H1 (cell line): ENCODE measurements around the gene GDPD5. TPM values are rescaled to one million over a fixed set of nuclear protein-coding genes. Genes with fewer than 3 reads are reported as not detected.

Experiments
- CTCF ChIA-PET: fragments of 300-600 bp; sonication (Branson Sonifier 250); formaldehyde crosslinking; loops from one replicate; lab custom pipeline; 2021; ENCODE audit not compliant: partially characterized antibody; lab: Charles Lee
- POLR2A ChIA-PET: fragments of 300-600 bp; sonication (Branson Sonifier 250); formaldehyde crosslinking; loops from one replicate; lab custom pipeline; 2021; ENCODE audit warnings: inconsistent platforms; ENCODE audit not compliant: partially characterized antibody; lab: Charles Lee
- DNase-seq, 2 experiments: peaks; one replicate each; pipeline versions ENCODE4 v3.0.0 to v3.0.0-alpha.2; 2010 to 2022; ENCODE audit warnings: low spot score in 2 of 2, low read depth in 1 of 2, mixed read lengths in 1 of 2
- FAIRE-seq: peaks from 2 replicates; lab custom pipeline; 2011; peaks lifted over from hg19 to GRCh38; lab: Jason Lieb, UNC
- H2AFZ ChIP-seq: 2 replicates; pipeline ENCODE4 v1.8.1; 2012; ENCODE audit warnings: low read length, inconsistent platforms
- H2AK5ac ChIP-seq: 2 replicates; pipeline ENCODE4 v1.6.1; 2013; ENCODE audit warnings: low read depth, low read length
- H2BK120ac ChIP-seq: replicated peaks from 2 replicates; pipeline ENCODE3; 2013; ENCODE audit warnings: low read depth, low read length, inconsistent platforms
- H2BK12ac ChIP-seq: 2 replicates; pipeline ENCODE4 v1.6.1; 2013; ENCODE audit warnings: low read depth, low read length
- H2BK15ac ChIP-seq: 2 replicates; pipeline ENCODE4 v1.6.1; 2013; ENCODE audit warnings: low read length
- H2BK20ac ChIP-seq: 2 replicates; pipeline ENCODE4 v1.6.1; 2013; ENCODE audit warnings: low read length
- H2BK5ac ChIP-seq: 2 replicates; pipeline ENCODE4 v1.6.1; 2013; ENCODE audit warnings: low read depth, low read length
- H3K14ac ChIP-seq: 2 replicates; pipeline ENCODE4 v1.6.1; 2013; ENCODE audit warnings: inconsistent platforms; ENCODE audit not compliant: insufficient read length
- H3K18ac ChIP-seq: 2 replicates; pipeline ENCODE4 v1.6.1; 2013; ENCODE audit warnings: low read length; ENCODE audit errors: extremely low read depth
- H3K23ac ChIP-seq: 2 replicates; pipeline ENCODE4 v1.6.1; 2013; ENCODE audit warnings: inconsistent platforms; ENCODE audit not compliant: insufficient read length
- H3K23me2 ChIP-seq: 2 replicates; pipeline ENCODE4 v1.6.1; 2013; ENCODE audit warnings: low read depth, low read length
- H3K27ac ChIP-seq: 2 replicates; pipeline ENCODE4 v1.6.1; 2011; ENCODE audit warnings: low read depth, low read length, inconsistent platforms
- H3K27me3 ChIP-seq, 4 experiments: replicated peaks in 1 of 4; 1 replicate in 1 of 4; 2 replicates in 3 of 4; pipeline versions ENCODE4 v1.6.1 to v1.8.1; 2011 to 2013; ENCODE audit warnings: low read length in 3 of 4, mild to moderate bottlenecking in 3 of 4, inconsistent platforms in 2 of 4, mixed read lengths in 2 of 4, moderate library complexity in 1 of 4; ENCODE audit not compliant: control insufficient read depth in 3 of 4, insufficient read depth in 3 of 4; ENCODE audit errors: extremely low read depth in 1 of 4
- H3K36me3 ChIP-seq, 4 experiments: 2 replicates each; pipeline versions ENCODE4 v1.6.1 to v1.8.1; 2011 to 2013; ENCODE audit warnings: mild to moderate bottlenecking in 4 of 4, low read length in 3 of 4, moderate library complexity in 2 of 4, control low read depth in 1 of 4, inconsistent platforms in 1 of 4; ENCODE audit not compliant: insufficient read depth in 4 of 4, control insufficient read depth in 2 of 4
- H3K4ac ChIP-seq: replicated peaks from 2 replicates; pipeline ENCODE3; 2013; ENCODE audit warnings: low read length, low read depth, mixed read lengths, inconsistent platforms; ENCODE audit not compliant: insufficient read length
- H3K4me1 ChIP-seq, 4 experiments: replicated peaks in 1 of 4; 1 replicate in 1 of 4; 2 replicates in 3 of 4; pipeline versions ENCODE4 v1.6.1 to v1.8.1; 2011 to 2013; ENCODE audit warnings: low read length in 3 of 4, inconsistent platforms in 2 of 4, mixed read lengths in 1 of 4; ENCODE audit not compliant: insufficient read depth in 4 of 4, control insufficient read depth in 3 of 4
- H3K4me2 ChIP-seq, 2 experiments: 2 replicates each; pipeline versions ENCODE4 v1.6.1 to v1.8.1; 2011 to 2013; ENCODE audit warnings: low read depth in 2 of 2, low read length in 2 of 2, control low read depth in 1 of 2, inconsistent platforms in 1 of 2, mild to moderate bottlenecking in 1 of 2; ENCODE audit not compliant: insufficient read depth in 1 of 2
- H3K4me3 ChIP-seq, 4 experiments: fragments of 200-600, 300-600 bp in 1 of 4; sonication (generic), shearing (Covaris generic), sonication (Bioruptor Twin) in 1 of 4; 2 replicates each; pipeline versions ENCODE4 v1.5.1 to v1.8.1; 2011 to 2016; ENCODE audit warnings: low read length in 4 of 4, low read depth in 3 of 4, control low read depth in 2 of 4, inconsistent platforms in 2 of 4, mild to moderate bottlenecking in 2 of 4, mixed read lengths in 1 of 4, moderate library complexity in 1 of 4; ENCODE audit not compliant: insufficient read depth in 2 of 4; ENCODE audit errors: extremely low read depth in 1 of 4
- H3K56ac ChIP-seq: replicated peaks from 2 replicates; pipeline ENCODE3; 2013; ENCODE audit warnings: low read depth, mild to moderate bottlenecking, mixed read lengths, low read length, inconsistent platforms; ENCODE audit not compliant: insufficient read length
- H3K79me1 ChIP-seq: 2 replicates; pipeline ENCODE4 v1.6.1; 2013; ENCODE audit warnings: low read depth, low read length, control low read depth
- H3K79me2 ChIP-seq, 2 experiments: 2 replicates each; pipeline versions ENCODE4 v1.6.1 to v1.8.1; 2012 to 2013; ENCODE audit warnings: low read length in 2 of 2, mild to moderate bottlenecking in 2 of 2, inconsistent platforms in 1 of 2; ENCODE audit not compliant: insufficient read depth in 2 of 2, control insufficient read depth in 1 of 2
- H3K9ac ChIP-seq, 4 experiments: replicated peaks in 1 of 4; 1 replicate in 1 of 4; 2 replicates in 3 of 4; pipeline versions ENCODE4 v1.6.1 to v1.8.1; 2011 to 2013; ENCODE audit warnings: low read depth in 3 of 4, low read length in 3 of 4, control low read depth in 2 of 4, mild to moderate bottlenecking in 2 of 4, moderate library complexity in 2 of 4, inconsistent platforms in 1 of 4; ENCODE audit errors: extremely low read depth in 1 of 4
- H3K9me3 ChIP-seq, 2 experiments: 2 replicates each; pipeline versions ENCODE4 v1.6.1 to v1.8.1; 2012 to 2013; ENCODE audit warnings: mild to moderate bottlenecking in 2 of 2, moderate library complexity in 2 of 2, control low read depth in 1 of 2, inconsistent platforms in 1 of 2, low read depth in 1 of 2, low read length in 1 of 2, mixed read lengths in 1 of 2; ENCODE audit not compliant: insufficient read depth in 2 of 2
- H4K20me1 ChIP-seq, 2 experiments: replicated peaks in 1 of 2; 2 replicates each; pipeline versions ENCODE3 to v1.8.1; 2011 to 2013; ENCODE audit warnings: inconsistent platforms in 2 of 2, low read length in 2 of 2, mild to moderate bottlenecking in 1 of 2; ENCODE audit not compliant: insufficient read depth in 2 of 2, control insufficient read depth in 1 of 2
- H4K5ac ChIP-seq: 2 replicates; pipeline ENCODE4 v1.6.1; 2013; ENCODE audit warnings: low read length, low read depth, mixed read lengths, inconsistent platforms; ENCODE audit not compliant: insufficient read length
- H4K8ac ChIP-seq: 2 replicates; pipeline ENCODE4 v1.8.0; 2013; ENCODE audit warnings: mild to moderate bottlenecking, moderate library complexity, low read length, inconsistent platforms; ENCODE audit not compliant: insufficient read depth; ENCODE audit errors: extremely low read depth
- H4K91ac ChIP-seq: replicated peaks from 2 replicates; pipeline ENCODE3; 2013; ENCODE audit warnings: low read length, mixed read lengths, inconsistent platforms; ENCODE audit not compliant: insufficient read length
- NANOG ChIP-seq: IDR thresholded peaks from 2 replicates; pipeline ENCODE4 v1.6.1; 2011; ENCODE audit warnings: low read length, low read depth, mild to moderate bottlenecking, inconsistent platforms; ENCODE audit not compliant: insufficient read depth, poor library complexity, severe bottlenecking
- POU5F1 ChIP-seq: IDR thresholded peaks from 2 replicates; pipeline ENCODE4 v1.6.1; 2011; ENCODE audit warnings: low read depth, mild to moderate bottlenecking, low read length, moderate library complexity
- WGBS, 2 experiments: shearing (Covaris generic) in 1 of 2; methylation state at CpG; one replicate each; pipeline versions ENCODE4 v1.1.6 to v1.1.7; 2013 to 2015; ENCODE audit warnings: low lambda C conversion rate in 2 of 2, mixed read lengths in 2 of 2, inconsistent platforms in 1 of 2, low coverage in 1 of 2, missing lambda C conversion rate in 1 of 2; ENCODE audit not compliant: insufficient replicate concordance in 2 of 2, insufficient coverage in 1 of 2, insufficient read length in 1 of 2; ENCODE audit errors: extremely low coverage in 1 of 2, missing lambda C conversion rate in 1 of 2; 5-methylcytosine and 5-hydroxymethylcytosine counted together
- polyA plus RNA-seq, 7 experiments: library from polyadenylated mRNA; depleted of rRNA in 3 of 7; stranded (reverse) in 5 of 7; unstranded in 2 of 7; fragments of >200 nt in 5 of 7; fragments of 200-250 nt in 2 of 7; gene quantifications; 1 replicate in 5 of 7; 2 replicates in 1 of 7; 4 replicates in 1 of 7; pipeline versions ENCODE4 v1.2.1 to v1.2.3, GENCODE V29; 2011 to 2013; ENCODE audit warnings: missing spikeins in 2 of 7, mixed read lengths in 2 of 7
- total RNA-seq: library from RNA; stranded (reverse); fragmentation: NEBNext Ultra II Directional; extraction: Animal tissue kit (Norgen Biotek cat#: 25700); gene quantifications from 2 replicates; pipeline ENCODE4 v1.2.1, GENCODE V29; 2021

Gene GDPD5
- total and polyA plus RNA-seq, 2 of the 8 experiments (the other 6 are each of a cell fraction or from before 2014, with no cell fraction given) = 7.8 to 8.6 TPM

- Histone ChIP-seq H3K9me3 (no peaks in the 10 kb centered on the region), H4K91ac (peak within 1 kb of the TSS; percentile 91), H2BK20ac (peak within 1 kb of the TSS; percentile 62; the same call in 1 of the 2 replicates), H3K36me3 (peaks cover 5 to 14% (median 10%) of the 10 kb centered on the region in 4 experiments), H2BK5ac (peak within 1 kb of the TSS; percentile 96), H3K23me2 (peaks cover 12% of the 10 kb centered on the region), H3K9ac (peak within 1 kb of the TSS; percentile 65 to 91 (median 78)), H3K79me1 (peaks cover 10% of the 10 kb centered on the region; the same call in 1 of the 2 replicates), H3K4me2 (peak within 1 kb of the TSS; percentile 82 to 95), H3K27me3 (no peaks in the 10 kb centered on the region), H3K14ac (no peak within 1 kb of the TSS), H2AK5ac (peak within 1 kb of the TSS; percentile 45; the same call in 1 of the 2 replicates), H4K8ac (peak within 1 kb of the TSS; percentile 91; the same call in 1 of the 2 replicates), H3K18ac (peak within 1 kb of the TSS; percentile 98), H3K23ac (no peak within 1 kb of the TSS), H4K5ac (peak within 1 kb of the TSS; percentile 87), H2BK15ac (peak within 1 kb of the TSS; percentile 72; the same call in 1 of the 2 replicates), H2BK120ac (peak within 1 kb of the TSS; percentile 60), H3K4me3 (peak within 1 kb of the TSS; percentile 62 to 93 (median 84)), H3K4me1 (peaks cover 10 to 57% (median 39%) of the 10 kb centered on the region in 4 experiments), H3K79me2 (peaks cover 11 to 55% of the 10 kb centered on the region in 2 experiments), H3K56ac (peak within 1 kb of the TSS; percentile 87), H2BK12ac (peak within 1 kb of the TSS; percentile 82), H3K4ac (peak within 1 kb of the TSS; percentile 89), H4K20me1 (peaks cover 4 to 14% of the 10 kb centered on the region in 2 experiments), H3K27ac (peak within 1 kb of the TSS; percentile 95), H2AFZ (no peak within 1 kb of the TSS)
- peak in 1 of 2 experiments; percentile 83 for DNase-seq
- WGBS, 2 experiments = 4% methylated on average over 28 of the region's 51 CpGs; no CpG with 5 or more reads in 1 of the 2 experiments
- ChIA-PET POLR2A (interaction anchor here (0.6 to 35.1 kb wide), 25 partner anchors 1 to 321 kb away, joined by 3 to 1120 read pairs (median 4); partner anchors contain the start of genes MOGAT2 and SERPINH1), CTCF (interaction anchor here (0.7 to 17.4 kb wide), 9 partner anchors 3 to 117 kb away, joined by 3 to 344 read pairs (median 4); partner anchors contain the start of gene SERPINH1)
- FAIRE-seq = no peak
- TF ChIP-seq POU5F1 = no peak
- TF ChIP-seq NANOG = no peak
These were observed 36.5 kb upstream of the GDPD5 start, which contains the start of gene SERPINH1 for GRCh38 chr11:75562048-75562835. TSS of gene SERPINH1 (plus strand) at chr11:75562253. CDS start at chr11:75566350, 4,097 bp downstream.
